Neural progenitor cell (in vitro differentiated cells): Measurements from ENCODE around the gene PYGM. TPM values are rescaled to one million over a fixed set of nuclear protein-coding genes. Genes with fewer than 3 reads are reported as not detected.

Experiments used
- DNase-seq: peaks from one replicate; pipeline ENCODE4 v3.0.0-alpha.2; 2016; ENCODE audit warnings: low spot score
- H2AFZ ChIP-seq: fragments of 200-600 bp; sonication (generic); replicated peaks from 2 replicates; pipeline ENCODE4 v1.6.1; 2016; ENCODE audit warnings: antibody characterized with exemption
- H3F3A ChIP-seq: fragments of 200-600 bp; sonication (generic); 2 replicates; pipeline ENCODE4 v1.6.1; 2016; ENCODE audit warnings: antibody characterized with exemption, low read depth
- H3K27ac ChIP-seq: fragments of 200-600 bp; sonication (generic); 2 replicates; pipeline ENCODE4 v1.5.1; 2016; ENCODE audit warnings: mild to moderate bottlenecking
- H3K27me3 ChIP-seq: fragments of 200-600 bp; sonication (generic); 2 replicates; pipeline ENCODE4 v1.6.1; 2016; ENCODE audit warnings: mild to moderate bottlenecking, moderate library complexity
- H3K36me3 ChIP-seq: fragments of 200-600 bp; sonication (generic); 2 replicates; pipeline ENCODE4 v1.5.1; 2016
- H3K4me1 ChIP-seq: fragments of 200-600 bp; sonication (generic); 2 replicates; pipeline ENCODE4 v1.6.1; 2016; ENCODE audit warnings: mixed run types
- H3K4me2 ChIP-seq: fragments of 200-600 bp; sonication (generic); 2 replicates; pipeline ENCODE4 v1.6.1; 2016
- H3K4me3 ChIP-seq: fragments of 200-600 bp; sonication (generic); 2 replicates; pipeline ENCODE4 v1.5.1; 2016
- H3K79me2 ChIP-seq: fragments of 200-600 bp; sonication (generic); 2 replicates; pipeline ENCODE4 v1.6.1; 2016; ENCODE audit warnings: low read depth
- H3K9ac ChIP-seq: fragments of 200-600 bp; sonication (generic); 2 replicates; pipeline ENCODE4 v1.6.1; 2016
- H3K9me3 ChIP-seq: fragments of 200-600 bp; sonication (generic); 2 replicates; pipeline ENCODE4 v1.5.1; 2016; ENCODE audit warnings: low read depth
- H4K20me1 ChIP-seq: fragments of 200-600 bp; sonication (generic); 2 replicates; pipeline ENCODE4 v1.6.1; 2016; ENCODE audit warnings: low read depth
- H3K27ac Mint-ChIP-seq: 3 replicates; pipeline ENCODE4 v1.8.0; 2021; ENCODE audit warnings: mixed read lengths
- H3K27me3 Mint-ChIP-seq: 2 replicates; pipeline ENCODE4 v1.8.0; 2022; ENCODE audit warnings: low read depth, mild to moderate bottlenecking, inconsistent platforms, moderate library complexity, mixed read lengths; ENCODE audit not compliant: insufficient read depth
- H3K36me3 Mint-ChIP-seq: 3 replicates; pipeline ENCODE4 v1.8.0; 2021; ENCODE audit warnings: mixed read lengths
- H3K4me1 Mint-ChIP-seq: 3 replicates; pipeline ENCODE4 v1.8.0; 2021; ENCODE audit warnings: mixed read lengths
- H3K4me3 Mint-ChIP-seq: 3 replicates; pipeline ENCODE4 v1.8.0; 2021; ENCODE audit warnings: mild to moderate bottlenecking, moderate library complexity, mixed read lengths
- H3K9me3 Mint-ChIP-seq: 3 replicates; pipeline ENCODE4 v1.8.0; 2020; ENCODE audit warnings: mixed read lengths
- EZH2 ChIP-seq: fragments of 200-600 bp; sonication (generic); IDR thresholded peaks from 2 replicates; pipeline ENCODE4 v1.6.1; 2017; ENCODE audit warnings: antibody characterized with exemption, mild to moderate bottlenecking, moderate library complexity
- EZH2phosphoT487 ChIP-seq: fragments of 200-600 bp; sonication (generic); IDR thresholded peaks from 2 replicates; pipeline ENCODE4 v1.6.1; 2017; ENCODE audit warnings: antibody characterized with exemption
- total RNA-seq: library from RNA; depleted of rRNA; stranded (reverse); fragments of >200 nt; gene quantifications from 2 replicates; pipeline ENCODE4 v1.2.3, GENCODE V29; 2015; ENCODE audit warnings: low replicate concordance
- TF ChIP-seq, protein P1 (sequence below): fragments of 200-600 bp; sonication (generic); IDR thresholded peaks from 2 replicates; pipeline ENCODE4 v1.5.1; 2017; ENCODE audit warnings: antibody characterized with exemption, mild to moderate bottlenecking

PYGM gene
- total RNA-seq, 1 donor from 2014 or later = 1.4 TPM

GRCh38 chr11:64713781-64714363, 45.9 kb downstream of the PYGM start:
- Histone ChIP-seq H3K4me2 (peak overlapping the region; percentile 71), H3K27ac (no peak overlapping the region), H3K4me3 (peak overlapping the region; percentile 34), H2AFZ (no peak overlapping the region), H3K4me1 (peaks cover 9% of the 10 kb centered on the region), H3K36me3 (no peaks in the 10 kb centered on the region), H3K79me2 (no peaks in the 10 kb centered on the region), H3K9ac (no peak overlapping the region), H3K27me3 (peaks cover 96% of the 10 kb centered on the region), H4K20me1 (peaks cover 37% of the 10 kb centered on the region), H3K9me3 (no peaks in the 10 kb centered on the region), H3F3A (peaks cover 31% of the 10 kb centered on the region)
- Mint-ChIP-seq H3K27ac (no peak overlapping the region), H3K27me3 (peaks cover 49% of the 10 kb centered on the region), H3K36me3 (no peaks in the 10 kb centered on the region), H3K9me3 (no peaks in the 10 kb centered on the region), H3K4me3 (peak overlapping the region; percentile 69), H3K4me1 (peaks cover 56% of the 10 kb centered on the region)
- TF ChIP-seq EZH2 (peak; percentile 86), EZH2phosphoT487 (peak; percentile 80)
- TF ChIP-seq, protein P1, sequence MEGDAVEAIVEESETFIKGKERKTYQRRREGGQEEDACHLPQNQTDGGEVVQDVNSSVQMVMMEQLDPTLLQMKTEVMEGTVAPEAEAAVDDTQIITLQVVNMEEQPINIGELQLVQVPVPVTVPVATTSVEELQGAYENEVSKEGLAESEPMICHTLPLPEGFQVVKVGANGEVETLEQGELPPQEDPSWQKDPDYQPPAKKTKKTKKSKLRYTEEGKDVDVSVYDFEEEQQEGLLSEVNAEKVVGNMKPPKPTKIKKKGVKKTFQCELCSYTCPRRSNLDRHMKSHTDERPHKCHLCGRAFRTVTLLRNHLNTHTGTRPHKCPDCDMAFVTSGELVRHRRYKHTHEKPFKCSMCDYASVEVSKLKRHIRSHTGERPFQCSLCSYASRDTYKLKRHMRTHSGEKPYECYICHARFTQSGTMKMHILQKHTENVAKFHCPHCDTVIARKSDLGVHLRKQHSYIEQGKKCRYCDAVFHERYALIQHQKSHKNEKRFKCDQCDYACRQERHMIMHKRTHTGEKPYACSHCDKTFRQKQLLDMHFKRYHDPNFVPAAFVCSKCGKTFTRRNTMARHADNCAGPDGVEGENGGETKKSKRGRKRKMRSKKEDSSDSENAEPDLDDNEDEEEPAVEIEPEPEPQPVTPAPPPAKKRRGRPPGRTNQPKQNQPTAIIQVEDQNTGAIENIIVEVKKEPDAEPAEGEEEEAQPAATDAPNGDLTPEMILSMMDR = no peak
- peak; percentile 69 for DNase-seq

GRCh38 chr11:64713016-64713707, 46.6 kb downstream of the PYGM start:
- H2AFZ ChIP-seq = peak overlapping the region; percentile 44
- TF ChIP-seq, protein P1 = no peak
- peak; percentile 83 for TF ChIP-seq EZH2phosphoT487
- peak; percentile 95 for TF ChIP-seq EZH2

GRCh38 chr11:64712430-64713015, 47.3 kb downstream of the PYGM start:
- H3K4me1 Mint-ChIP-seq = peaks cover 60% of the 10 kb centered on the region
- H3K9ac ChIP-seq = no peak overlapping the region

More at GRCh38 chr11:64713016-64713707, 46.6 kb downstream of the PYGM start:
- Histone ChIP-seq H3K4me2 (peak overlapping the region; percentile 71), H3K4me3 (peak overlapping the region; percentile 34), H3K79me2 (no peaks in the 10 kb centered on the region), H3K36me3 (no peaks in the 10 kb centered on the region), H3K9me3 (no peaks in the 10 kb centered on the region), H3F3A (peaks cover 31% of the 10 kb centered on the region), H3K4me1 (peaks cover 12% of the 10 kb centered on the region), H3K27me3 (peaks cover 97% of the 10 kb centered on the region), H4K20me1 (peaks cover 37% of the 10 kb centered on the region), H3K9ac (no peak overlapping the region), H3K27ac (no peak overlapping the region)
- Mint-ChIP-seq H3K4me1 (peaks cover 60% of the 10 kb centered on the region), H3K27ac (no peak overlapping the region), H3K9me3 (no peaks in the 10 kb centered on the region), H3K4me3 (no peak overlapping the region), H3K36me3 (no peaks in the 10 kb centered on the region), H3K27me3 (peaks cover 50% of the 10 kb centered on the region)
- peak; percentile 82 for DNase-seq

More at GRCh38 chr11:64712430-64713015, 47.3 kb downstream of the PYGM start:
- peaks cover 37% of the 10 kb centered on the region for H4K20me1 ChIP-seq
- peaks cover 31% of the 10 kb centered on the region for H3F3A ChIP-seq
- peaks cover 13% of the 10 kb centered on the region for H3K4me1 ChIP-seq
- no peak overlapping the region for H3K27ac ChIP-seq
- H3K4me2 ChIP-seq = peak overlapping the region; percentile 71
- TF ChIP-seq, protein P1 = no peak
- TF ChIP-seq EZH2phosphoT487 (no peak), EZH2 (no peak)
- peaks cover 92% of the 10 kb centered on the region for H3K27me3 ChIP-seq
- Mint-ChIP-seq H3K4me3 (peak overlapping the region; percentile 73), H3K27ac (no peak overlapping the region), H3K9me3 (no peaks in the 10 kb centered on the region), H3K27me3 (peaks cover 53% of the 10 kb centered on the region), H3K36me3 (no peaks in the 10 kb centered on the region)
- DNase-seq = no peak
- peak overlapping the region; percentile 34 for H3K4me3 ChIP-seq
- no peak overlapping the region for H2AFZ ChIP-seq
- H3K9me3 ChIP-seq = no peaks in the 10 kb centered on the region
- no peaks in the 10 kb centered on the region for H3K79me2 ChIP-seq
- no peaks in the 10 kb centered on the region for H3K36me3 ChIP-seq
